NCI-H187 treated with DMSO at 0.1 percent for 48 hours (cell line): ENCODE measurements around the gene PLA2G15.

Experiments
- DNase-seq: peaks from one replicate; lab custom pipeline; 2025; lab: John Stamatoyannopoulos, UW

PLA2G15 gene, protein sequence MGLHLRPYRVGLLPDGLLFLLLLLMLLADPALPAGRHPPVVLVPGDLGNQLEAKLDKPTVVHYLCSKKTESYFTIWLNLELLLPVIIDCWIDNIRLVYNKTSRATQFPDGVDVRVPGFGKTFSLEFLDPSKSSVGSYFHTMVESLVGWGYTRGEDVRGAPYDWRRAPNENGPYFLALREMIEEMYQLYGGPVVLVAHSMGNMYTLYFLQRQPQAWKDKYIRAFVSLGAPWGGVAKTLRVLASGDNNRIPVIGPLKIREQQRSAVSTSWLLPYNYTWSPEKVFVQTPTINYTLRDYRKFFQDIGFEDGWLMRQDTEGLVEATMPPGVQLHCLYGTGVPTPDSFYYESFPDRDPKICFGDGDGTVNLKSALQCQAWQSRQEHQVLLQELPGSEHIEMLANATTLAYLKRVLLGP

DNA sequence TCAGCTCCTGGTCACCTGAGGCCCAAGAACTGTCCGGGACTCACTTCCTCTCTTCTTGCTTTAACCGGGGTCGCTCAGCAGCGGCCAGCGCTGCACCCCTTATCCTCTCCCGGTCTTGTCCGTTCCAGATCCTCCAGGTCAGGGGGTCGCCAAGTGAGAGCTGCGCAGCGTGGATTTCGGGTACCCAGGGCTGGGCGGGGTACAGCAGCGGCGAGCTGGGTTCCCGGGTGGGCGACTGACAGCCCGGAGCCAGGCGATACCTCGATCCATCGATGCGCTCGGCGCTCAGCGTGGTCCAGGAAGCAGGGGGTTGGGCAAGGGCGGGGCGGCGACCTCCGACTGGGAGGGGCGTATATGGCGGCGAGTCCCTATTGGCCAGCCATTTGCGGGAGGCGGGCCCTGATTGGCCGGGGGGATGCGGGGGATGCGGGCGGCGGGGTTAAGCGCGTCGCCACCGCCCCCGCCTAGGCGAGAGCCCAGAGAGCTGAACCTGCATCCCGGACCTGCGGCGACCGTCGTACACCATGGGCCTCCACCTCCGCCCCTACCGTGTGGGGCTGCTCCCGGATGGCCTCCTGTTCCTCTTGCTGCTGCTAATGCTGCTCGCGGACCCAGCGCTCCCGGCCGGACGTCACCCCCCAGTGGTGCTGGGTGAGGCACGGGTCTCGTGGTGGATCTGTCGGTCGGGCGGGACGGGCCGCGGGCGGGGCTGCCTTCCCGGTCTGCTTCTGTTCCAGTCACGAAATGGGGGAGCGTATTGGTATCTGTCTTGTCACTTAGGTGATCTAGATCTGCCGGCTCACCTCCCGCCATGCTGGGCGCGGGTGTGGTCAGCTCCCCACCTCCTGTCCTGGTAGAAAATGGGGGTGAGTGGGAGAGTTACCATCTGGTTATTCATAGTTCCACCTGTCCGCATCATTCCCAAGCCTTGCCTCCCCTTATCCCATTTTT lies at the start of gene PLA2G15:
Gene PLA2G15, plus strand, starts transcription at position 471 of the 951 bp plus-strand sequence. Its CDS starts 54 bp downstream, at position 525.
- no peak for DNase-seq

DNA sequence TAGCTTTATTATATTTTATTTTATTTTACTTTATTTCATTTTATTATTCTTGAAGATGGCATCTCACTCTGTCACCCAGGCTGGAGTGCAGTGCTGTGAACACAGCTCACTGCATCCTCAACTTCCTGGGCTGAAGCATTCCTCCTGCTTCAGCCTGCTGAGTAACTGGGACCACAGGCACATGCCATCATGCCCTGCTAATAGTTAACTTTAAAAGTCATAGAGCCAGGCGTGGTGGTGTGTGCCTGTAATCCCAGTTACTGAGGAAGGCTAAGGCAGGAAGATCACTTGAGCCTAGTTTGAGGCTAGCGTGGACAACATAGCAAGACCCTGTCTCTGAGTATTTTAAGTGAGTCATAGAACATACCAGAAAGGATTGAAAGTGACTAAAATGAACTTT lies 47.9 kb upstream of the PLA2G15 start:
- DNase-seq = no peak

DNA sequence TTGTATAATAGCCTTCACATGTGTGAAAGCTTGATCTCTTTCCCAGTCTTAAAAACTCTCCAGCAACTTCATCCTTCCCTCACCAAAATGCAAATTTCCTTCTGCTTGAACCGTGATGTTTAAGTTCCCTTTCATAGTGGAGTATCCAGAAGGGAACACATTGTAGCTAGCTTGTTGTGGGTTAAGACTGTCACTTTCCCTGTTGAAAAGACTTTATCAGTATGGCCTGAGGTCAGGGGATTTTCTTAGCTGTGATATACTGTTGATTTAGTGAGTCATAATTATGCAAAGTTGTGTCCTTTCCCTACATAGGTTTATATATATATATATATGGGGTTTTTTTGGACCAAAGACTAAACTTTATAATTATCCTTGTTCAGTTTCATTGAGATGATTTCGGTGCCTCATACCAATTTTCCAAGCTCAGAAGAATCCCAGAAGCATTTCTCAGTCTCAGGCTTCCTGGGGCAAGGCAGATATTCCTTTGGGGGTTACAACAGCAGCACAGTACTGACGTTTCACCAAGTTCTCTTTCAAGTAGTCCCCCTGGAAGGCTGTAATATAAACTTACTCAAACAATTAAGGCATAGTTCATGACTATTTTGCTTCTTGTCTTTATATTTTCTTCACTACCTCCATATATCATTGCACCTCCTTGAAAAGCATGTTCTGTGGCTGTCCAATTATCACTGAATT lies 44.9 kb upstream of the PLA2G15 start:
- DNase-seq = no peak

DNA sequence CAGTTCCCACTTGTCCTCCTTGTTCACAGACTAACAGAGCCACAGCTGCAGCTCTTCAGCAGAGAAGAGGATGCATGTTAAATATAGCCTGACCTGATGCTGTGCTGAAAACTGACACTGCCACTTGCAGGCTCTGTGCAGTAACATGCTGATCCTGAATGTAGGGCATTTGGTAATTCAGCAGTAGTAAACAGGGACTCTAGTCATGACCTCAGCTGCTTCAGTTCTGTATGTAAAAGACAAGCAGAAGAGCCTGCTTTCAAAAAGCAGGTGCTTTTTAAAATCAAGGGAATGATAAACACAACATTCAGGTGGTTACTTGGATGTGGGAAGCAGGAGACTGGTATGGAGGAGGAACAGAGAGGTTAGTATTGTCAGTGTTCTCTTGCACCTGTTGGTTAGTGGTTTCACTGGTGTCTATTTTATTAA lies 43.1 kb upstream of the PLA2G15 start:
- peak; percentile 65 for DNase-seq

DNA sequence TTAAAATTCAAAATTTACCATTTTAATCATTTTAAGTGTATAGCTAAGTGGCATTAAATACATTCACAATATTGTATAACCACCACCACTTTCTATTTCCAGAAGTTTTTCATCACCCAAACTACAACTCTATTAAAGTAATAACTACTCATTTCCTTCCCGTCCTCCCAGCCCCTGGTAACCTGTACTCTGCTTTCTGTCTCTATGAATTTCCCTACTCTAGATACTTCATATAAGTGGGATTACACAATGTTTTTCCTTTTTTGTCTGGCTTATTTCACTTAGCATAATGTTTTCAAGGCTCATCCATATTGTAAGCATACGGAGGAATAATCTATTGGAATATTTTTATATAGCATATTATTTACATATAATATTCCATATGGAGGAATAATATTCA lies 38.9 kb upstream of the PLA2G15 start:
- no peak for DNase-seq

DNA sequence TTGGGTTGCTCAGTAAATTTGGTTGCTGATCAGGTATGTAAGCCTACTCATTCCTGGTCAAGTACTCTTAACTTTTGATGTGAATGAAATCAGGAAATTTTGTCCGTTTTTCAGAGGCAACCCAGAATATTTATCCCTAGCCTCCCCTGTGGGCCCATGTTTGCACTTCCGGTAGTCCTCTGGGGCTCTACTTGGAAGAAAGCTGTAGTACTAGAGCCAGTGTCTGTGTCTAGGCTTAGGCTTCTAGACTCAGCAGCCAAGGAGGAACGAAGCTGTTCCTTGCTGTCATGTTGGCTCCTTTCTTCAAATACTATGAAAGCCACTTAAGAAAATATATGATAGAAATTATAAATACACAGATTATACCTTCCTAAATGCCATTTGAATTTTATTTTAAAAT lies 30.4 kb upstream of the PLA2G15 start:
- no peak for DNase-seq

DNA sequence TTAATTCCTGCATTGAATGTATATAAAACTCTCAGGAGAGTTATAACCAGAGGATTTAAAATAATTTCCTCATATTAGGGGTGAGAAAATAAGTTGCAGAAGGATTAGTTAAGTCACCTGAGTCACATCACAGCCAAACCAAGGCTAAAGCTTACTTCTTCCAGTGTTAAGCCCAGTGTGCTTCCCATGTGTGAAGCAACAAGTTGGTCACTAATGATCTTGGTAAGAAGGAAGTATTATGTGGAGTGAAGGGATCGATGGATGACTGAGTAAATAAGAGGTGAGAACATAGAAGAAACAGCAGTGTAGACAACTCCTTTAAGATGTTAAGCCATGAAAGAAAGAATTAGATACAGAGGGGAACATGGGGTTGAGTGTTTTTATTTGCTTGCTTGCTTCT lies 29.9 kb upstream of the PLA2G15 start:
- DNase-seq = no peak

DNA sequence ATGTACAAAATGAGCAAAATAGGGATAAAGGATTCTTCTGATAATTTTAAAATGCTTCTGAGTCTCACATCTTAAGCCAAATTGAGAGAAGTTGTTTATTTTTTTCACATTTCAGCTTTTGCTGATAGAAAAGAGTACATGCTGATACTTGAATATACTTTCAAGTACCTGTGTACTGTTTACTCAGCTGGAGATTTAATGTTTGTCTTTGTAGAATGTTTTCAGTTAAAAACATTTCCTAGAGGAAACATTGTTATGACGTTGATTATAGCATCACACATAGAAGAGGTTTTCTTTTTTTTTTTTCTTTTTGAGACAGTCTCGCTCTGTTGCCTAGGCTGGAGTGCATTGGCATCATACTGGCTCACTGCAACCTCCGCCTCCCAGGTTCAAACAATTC lies 28.9 kb upstream of the PLA2G15 start:
- no peak for DNase-seq

DNA sequence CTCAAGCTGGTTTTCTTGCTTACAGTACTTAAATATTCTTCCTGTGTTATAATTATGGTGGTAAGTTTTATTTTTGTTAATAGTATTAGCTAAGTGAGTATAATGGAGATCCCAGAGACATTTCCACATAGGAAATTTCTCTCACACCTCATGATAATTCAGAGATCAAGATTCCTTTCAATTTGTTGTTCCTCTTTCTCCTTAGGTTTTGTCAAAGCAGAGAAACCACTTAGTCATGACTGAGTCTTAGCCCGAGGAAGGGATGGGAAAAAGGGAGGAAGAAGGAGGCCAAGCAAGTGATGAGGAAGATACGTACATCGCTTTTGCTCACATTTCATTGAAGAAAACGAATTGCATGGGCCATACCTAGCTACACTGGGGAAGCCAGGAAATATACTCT lies 27.7 kb upstream of the PLA2G15 start:
- no peak for DNase-seq

DNA sequence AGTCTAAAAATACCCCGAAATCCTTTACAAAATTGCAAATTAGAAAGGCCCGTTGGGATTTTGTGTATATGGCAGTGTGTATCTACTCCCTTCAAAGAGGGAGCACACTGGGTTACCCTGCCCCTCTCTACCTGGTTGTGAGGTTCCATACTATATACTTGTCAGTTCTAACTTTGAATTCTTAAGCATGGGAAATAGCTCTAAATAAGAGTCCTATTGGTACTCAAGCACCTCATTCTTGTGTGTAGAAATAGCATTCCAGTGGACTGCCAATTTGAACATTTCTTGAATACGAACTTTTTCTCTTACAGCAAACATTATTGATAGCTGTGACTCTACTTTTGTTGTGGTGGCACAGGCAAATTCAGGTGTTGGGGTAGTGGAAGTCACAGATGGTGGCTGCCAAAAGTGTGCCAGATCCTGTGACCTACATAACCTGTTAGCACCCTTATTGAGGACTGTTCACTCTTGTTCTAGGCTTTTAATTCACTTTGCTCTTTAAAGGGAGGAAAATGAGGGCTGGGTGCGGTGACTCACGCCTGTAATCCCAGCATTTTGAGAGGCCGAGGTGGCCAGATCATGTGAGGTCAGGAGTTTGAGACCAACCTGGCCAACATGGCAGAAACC lies 25.3 kb upstream of the PLA2G15 start:
- DNase-seq = no peak

DNA sequence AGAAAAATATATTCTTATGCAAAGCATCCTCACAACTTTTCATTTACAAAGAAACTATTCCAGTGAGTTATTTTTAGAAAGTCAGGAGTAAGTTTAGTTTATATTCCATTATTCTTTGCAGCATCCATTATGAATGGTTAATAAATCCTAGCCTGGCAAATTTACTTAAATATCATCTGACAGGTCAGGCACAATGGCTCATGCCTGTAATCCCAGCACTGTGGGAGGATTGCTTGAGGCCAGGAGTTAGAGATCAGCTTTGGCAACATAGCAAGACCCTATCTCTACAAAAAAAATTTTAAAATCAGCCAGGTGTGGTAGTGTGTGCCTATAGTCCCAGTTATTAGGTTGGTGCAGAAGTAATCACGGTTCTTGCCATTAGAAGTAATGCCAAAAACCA lies 22.1 kb upstream of the PLA2G15 start:
- DNase-seq = no peak

DNA sequence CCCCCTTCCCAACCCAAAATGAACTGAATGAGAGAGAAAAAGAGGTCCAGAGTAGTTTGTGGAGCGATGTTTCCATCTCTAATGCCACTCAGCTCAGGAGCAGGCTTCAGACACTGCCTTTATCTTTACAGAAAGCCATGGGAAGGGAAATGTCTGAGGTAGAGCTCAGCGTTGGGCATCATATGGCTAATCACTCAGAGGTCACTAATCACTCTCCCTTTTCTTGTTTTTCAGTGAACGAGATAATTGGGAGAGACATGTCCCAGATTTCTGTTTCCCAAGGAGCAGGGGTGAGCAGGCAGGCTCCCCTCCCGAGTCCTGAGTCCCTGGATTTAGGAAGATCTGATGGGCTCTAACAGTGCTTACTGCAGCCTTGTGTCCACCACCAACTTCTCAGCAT lies 19.1 kb upstream of the PLA2G15 start:
- DNase-seq = no peak

DNA sequence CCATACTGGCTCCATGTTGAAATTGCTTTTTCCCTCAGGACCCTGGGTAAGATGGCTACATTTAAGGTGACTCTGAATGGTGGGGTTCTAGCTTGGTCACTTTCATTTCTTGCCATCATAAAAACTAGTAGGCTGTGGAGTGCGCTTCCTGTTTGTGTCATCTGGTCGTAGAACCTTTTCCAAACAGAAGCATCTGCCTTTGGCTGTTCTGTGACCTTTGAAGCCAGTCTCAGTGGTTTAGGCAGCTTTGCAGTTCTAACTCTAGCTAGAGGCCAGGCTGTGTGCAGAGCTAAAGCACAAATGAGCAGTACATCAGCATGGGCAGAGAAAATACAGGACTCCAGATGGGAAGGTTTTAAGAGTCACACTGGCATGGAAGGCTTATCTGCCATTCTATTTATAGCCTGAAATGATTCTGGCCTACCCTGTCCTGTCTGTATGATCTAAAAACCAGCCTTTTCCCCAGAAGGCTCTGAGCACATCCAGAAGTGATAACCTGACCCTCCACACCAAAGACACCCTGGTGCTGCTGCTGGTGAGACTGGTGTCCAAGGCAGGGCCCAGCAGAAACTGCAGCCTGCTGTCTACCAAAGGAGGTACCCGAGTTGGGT lies 17.9 kb upstream of the PLA2G15 start:
- DNase-seq = no peak

DNA sequence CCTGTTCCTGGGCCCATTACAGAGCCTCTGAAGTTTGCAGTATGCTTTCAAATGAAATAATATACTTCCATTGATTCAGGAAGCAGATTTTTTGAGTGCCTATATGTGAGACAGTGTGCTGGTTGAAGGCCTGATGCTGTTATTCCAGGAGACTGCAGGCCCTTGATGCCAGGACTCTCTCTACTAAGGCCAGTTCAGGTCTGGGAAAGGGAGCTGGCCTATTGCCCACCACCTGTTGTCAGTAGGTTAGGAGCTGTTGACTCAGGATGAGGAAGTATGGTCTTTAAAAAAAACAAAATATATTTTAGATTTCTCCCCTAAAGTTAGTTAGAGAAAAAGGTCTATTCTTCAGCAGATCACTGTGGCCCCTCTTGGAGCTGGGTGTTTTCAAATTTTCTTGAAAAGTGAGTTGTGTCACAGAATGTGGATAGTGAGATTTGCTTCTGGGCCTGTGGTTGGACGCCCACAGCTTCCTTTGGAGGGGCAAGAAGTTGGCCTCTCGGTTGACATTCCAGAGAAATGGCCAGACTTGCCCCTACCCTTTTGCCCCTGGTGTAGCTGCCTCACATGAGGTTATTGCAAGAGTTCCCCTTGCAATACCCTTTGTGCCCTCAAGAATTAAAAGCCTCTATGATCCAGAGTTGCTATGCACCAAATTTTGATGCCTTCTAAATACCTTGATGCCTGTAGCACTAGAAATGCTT lies 17.2 kb upstream of the PLA2G15 start:
- DNase-seq = no peak

DNA sequence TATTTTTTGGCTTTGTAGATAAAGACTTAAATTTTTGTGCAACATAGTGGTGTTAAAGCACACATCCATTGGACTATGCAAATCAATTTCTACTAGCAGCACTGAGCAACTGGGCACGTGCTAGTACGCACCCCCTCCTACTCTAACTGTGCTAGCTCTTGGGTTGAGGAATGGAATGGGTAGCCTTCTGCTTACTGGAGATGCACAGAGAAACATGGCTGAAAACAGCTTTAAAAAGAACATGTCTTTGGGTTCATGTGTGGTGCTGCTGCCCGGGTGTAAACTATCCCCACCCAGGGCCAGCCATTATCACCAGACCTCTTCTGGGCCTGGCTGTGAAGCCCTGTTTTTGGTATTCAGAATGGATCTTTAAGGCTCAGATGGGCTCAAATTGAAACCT lies 16.5 kb upstream of the PLA2G15 start:
- DNase-seq = no peak

DNA sequence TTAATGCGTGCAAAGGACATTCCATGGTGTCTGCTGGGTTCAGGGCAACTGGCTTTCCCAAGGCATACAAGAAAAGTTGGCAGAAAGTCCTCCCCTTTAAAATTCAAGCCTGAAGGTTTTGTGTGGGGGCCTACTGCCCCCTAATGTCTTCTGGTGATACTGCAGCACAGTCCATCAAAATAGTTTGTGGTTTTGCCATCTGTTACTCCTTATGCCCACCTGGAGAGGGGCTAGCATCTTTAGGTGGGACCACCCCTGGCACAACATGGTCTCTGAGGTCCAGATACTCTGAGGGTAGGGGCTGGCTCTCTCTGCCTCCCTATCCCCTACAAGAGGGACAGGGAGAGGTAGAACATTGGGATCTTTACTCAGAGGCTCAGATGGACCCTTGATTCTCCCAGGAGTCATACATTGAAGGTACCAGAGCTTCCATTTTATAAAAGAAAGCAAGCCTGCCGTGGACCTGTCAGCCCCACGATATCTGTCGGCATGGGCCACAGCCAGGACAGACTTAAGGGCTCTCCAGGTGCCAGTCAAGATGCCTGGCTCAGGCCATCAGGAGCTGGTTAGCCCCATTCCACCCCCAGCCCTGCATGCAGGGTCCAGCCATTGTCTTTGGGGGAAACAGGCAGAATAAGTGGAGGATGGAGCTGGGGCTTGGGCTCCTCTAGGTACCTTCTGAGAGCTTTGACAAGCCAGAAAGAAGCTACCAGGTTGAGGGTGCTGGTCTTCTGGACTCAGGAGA lies 15.6 kb upstream of the PLA2G15 start:
- no peak for DNase-seq

DNA sequence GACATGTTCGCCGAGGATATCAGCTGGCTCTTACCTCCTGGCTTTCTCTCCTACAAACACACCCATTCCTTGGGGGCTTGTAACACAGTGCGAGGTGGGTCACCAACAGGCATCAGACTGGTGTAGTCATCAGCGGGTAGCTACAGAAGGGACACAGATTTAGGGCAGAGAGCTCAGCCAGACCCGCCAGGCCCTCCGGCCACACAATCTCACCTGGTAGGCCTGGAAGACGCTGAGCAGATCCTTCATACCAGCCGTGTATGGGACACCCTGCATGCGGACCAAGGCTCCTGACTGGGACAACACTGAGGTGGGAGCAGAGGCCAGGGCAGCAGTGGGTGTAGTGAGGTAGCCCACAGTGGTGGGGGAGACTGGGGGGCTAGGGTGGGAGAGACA lies 15.0 kb upstream of the PLA2G15 start:
- DNase-seq = no peak

DNA sequence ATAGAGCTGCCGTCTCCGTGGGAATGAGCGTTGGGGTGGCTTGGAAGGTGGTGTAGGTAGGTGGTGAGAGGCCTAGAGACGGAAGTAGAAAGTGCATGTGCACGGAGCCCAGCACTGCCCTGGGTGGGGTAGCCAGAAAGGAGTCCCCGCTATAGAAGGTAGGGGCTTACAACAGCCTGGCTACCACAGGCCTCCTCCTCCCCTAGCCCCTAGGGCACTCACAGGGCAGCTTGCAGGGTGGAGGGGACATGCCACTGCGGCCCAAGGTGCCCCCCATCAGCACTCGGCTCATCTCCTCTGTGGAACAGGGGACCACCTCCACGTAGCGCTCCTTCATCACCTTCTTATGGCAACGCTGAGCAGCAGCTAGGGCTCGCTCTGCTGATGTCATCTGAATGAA lies 14.2 kb upstream of the PLA2G15 start:
- DNase-seq = no peak

DNA sequence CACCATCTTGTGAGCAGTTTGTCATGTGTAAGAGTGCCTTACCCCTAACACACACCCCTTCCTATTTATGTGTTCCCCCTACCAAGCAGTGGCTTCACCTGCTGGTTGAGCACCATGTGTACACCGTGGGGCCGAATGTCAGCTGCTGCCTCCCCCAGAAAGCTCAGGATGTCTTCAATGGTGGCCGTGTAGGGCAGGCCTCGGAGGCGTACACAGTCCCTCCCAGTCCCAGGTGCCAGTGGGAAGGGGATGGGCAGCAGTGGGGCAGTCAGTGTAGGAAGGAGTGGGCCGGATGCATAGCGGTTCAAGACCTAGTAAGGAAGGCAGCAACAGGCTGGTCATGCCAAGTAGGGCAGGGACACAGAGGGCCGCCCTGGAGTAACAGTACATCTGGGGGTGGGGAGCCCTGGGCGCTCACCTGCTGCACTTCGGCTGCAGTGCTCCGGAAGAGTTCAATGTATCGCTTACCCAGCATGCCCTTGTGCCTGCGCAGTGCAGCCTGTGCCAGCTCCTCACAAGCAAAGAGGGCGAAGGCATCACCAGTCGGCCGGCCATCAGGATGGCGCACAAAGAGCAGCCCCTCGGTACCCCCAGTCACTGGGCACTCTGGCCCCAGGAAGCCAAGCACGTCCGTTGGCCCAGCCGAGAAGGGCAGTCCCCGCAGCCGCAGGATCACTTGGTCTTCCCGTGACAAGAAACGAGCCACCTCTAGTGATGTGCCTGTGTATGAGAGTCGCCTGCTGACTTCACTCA lies 13.6 kb upstream of the PLA2G15 start:
- DNase-seq = no peak
